ENCODE data around the gene POLL. TPM values are rescaled to one million over a fixed set of nuclear protein-coding genes. Genes with fewer than 3 reads are reported as not detected.

The POLL gene
- total RNA-seq, 1 experiment from 2014 or later: 36.1 TPM

DNA sequence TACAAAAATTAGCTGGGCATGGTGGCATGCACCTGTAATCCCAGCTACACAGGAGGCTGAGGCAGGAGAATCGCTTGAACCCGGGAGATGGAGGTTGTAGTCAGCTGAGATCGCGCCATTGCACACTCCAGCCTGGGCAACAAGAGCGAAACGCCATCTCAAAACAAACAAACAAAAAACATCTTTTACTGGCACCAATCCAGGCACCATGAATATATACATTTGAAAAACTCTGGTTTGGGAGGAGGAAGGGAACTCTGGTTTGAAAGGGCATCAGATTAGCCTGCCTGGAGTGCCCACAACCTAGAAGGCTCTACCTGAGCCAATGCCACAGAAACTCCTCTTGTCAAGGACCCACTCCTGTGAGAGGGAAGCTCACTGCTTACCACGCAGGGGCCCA is 15.9 kb downstream of the POLL start:
- no TSS peak for BruUV-seq (replicated peaks)
- Histone ChIP-seq H3K4me3 (ENCODE audit: low read depth in 2 of 2, low read length in 2 of 2) (no peak overlapping the region), H3K4me1 (ENCODE audit: control insufficient read depth, insufficient read depth, low read length) (peaks cover 7% of the 10 kb centered on the region; the same call in 1 of the 2 replicates), H3K36me3 (ENCODE audit: control insufficient read depth, insufficient read depth, low read length) (no peaks in the 10 kb centered on the region), H3K9me3 (ENCODE audit: control insufficient read depth, insufficient read depth, low read depth, low read length) (no peaks in the 10 kb centered on the region), H3K27ac (ENCODE audit: low read length) (no peak overlapping the region), H3K27me3 (ENCODE audit: control insufficient read depth, insufficient read depth, low read length) (peaks cover 3% of the 10 kb centered on the region; the same call in 1 of the 2 replicates)
- DNase-seq (ENCODE audit: low read depth, low spot score) (no peak), ATAC-seq (no peak)
- TF ChIP-seq POLR2AphosphoS5 (IDR thresholded peaks at IDR 0.05; ENCODE audit: low read depth, low read length): no peak
- TF ChIP-seq SIN3A (IDR thresholded peaks at IDR 0.05; ENCODE audit: borderline replicate concordance, insufficient read depth, low read depth, low read length): no peak
- TF ChIP-seq, protein P1, sequence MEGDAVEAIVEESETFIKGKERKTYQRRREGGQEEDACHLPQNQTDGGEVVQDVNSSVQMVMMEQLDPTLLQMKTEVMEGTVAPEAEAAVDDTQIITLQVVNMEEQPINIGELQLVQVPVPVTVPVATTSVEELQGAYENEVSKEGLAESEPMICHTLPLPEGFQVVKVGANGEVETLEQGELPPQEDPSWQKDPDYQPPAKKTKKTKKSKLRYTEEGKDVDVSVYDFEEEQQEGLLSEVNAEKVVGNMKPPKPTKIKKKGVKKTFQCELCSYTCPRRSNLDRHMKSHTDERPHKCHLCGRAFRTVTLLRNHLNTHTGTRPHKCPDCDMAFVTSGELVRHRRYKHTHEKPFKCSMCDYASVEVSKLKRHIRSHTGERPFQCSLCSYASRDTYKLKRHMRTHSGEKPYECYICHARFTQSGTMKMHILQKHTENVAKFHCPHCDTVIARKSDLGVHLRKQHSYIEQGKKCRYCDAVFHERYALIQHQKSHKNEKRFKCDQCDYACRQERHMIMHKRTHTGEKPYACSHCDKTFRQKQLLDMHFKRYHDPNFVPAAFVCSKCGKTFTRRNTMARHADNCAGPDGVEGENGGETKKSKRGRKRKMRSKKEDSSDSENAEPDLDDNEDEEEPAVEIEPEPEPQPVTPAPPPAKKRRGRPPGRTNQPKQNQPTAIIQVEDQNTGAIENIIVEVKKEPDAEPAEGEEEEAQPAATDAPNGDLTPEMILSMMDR (IDR thresholded peaks at IDR 0.05): no peak
- no peak for TF ChIP-seq TCF7L2 (IDR thresholded peaks at IDR 0.05; ENCODE audit: low read depth, low read length)
- no peak for TF ChIP-seq REST (IDR thresholded peaks at IDR 0.05; ENCODE audit: insufficient read depth in 1 of 2, low read depth in 2 of 2, low read length in 1 of 2)
- POLR2A ChIA-PET: interaction anchor here (0.7 kb wide), 1 partner anchor 1104 kb away, joined by 3 read pairs; no protein-coding TSS in a partner anchor
- CTCF ChIA-PET: interaction anchor here (0.6 kb wide), 1 partner anchor 505 kb away, joined by 6 read pairs; no protein-coding TSS in a partner anchor
- intact Hi-C loops (cut with micrococcal nuclease; ENCODE audit: unreplicated experiment): no loop called here
- in situ Hi-C loops (cut with HindIII; ENCODE audit: low pct_unique_long_range_greater_than_20kb, low sequenced_read_pairs): no loop called here

- no TSS peak for BruUV-seq (replicated peaks)
- TF ChIP-seq, protein P1 (IDR thresholded peaks at IDR 0.05): no peak
- no peak for TF ChIP-seq SIN3A (IDR thresholded peaks at IDR 0.05; ENCODE audit: borderline replicate concordance, insufficient read depth, low read depth, low read length)
- TF ChIP-seq TCF7L2 (IDR thresholded peaks at IDR 0.05; ENCODE audit: low read depth, low read length): no peak
- no peak for TF ChIP-seq REST (IDR thresholded peaks at IDR 0.05; ENCODE audit: insufficient read depth in 1 of 2, low read depth in 2 of 2, low read length in 1 of 2)
- ATAC-seq: no peak
- Histone ChIP-seq H3K4me1 (ENCODE audit: control insufficient read depth, insufficient read depth, low read length) (peaks cover 7% of the 10 kb centered on the region; the same call in 1 of the 2 replicates), H3K4me3 (ENCODE audit: low read depth in 2 of 2, low read length in 2 of 2) (no peak overlapping the region; a peak in 1 of 4 replicates), H3K27ac (ENCODE audit: low read length) (no peak overlapping the region), H3K9me3 (ENCODE audit: control insufficient read depth, insufficient read depth, low read depth, low read length) (no peaks in the 10 kb centered on the region), H3K36me3 (ENCODE audit: control insufficient read depth, insufficient read depth, low read length) (no peaks in the 10 kb centered on the region), H3K27me3 (ENCODE audit: control insufficient read depth, insufficient read depth, low read length) (peaks cover 7% of the 10 kb centered on the region)
- ChIA-PET POLR2A (no interaction called here), CTCF (interaction anchor here (0.6 to 2.9 kb wide), 6 partner anchors 104 to 505 kb away, joined by 5 to 21 read pairs (median 8); no protein-coding TSS in a partner anchor)
- in situ Hi-C loops (cut with HindIII; ENCODE audit: low pct_unique_long_range_greater_than_20kb, low sequenced_read_pairs) (no loop called here), intact Hi-C loops (cut with micrococcal nuclease; ENCODE audit: unreplicated experiment) (loop anchor here (2.0 kb wide), 2 partner anchors 271 to 357 kb away; no protein-coding TSS in a partner anchor)
- no peak for DNase-seq (ENCODE audit: low read depth, low spot score)
Observed at GRCh38 chr10:101571271-101571925, 16.7 kb downstream of the POLL start.

Data from Panc1 (cell line).